ENCODE data around the gene BFSP2. TPM values are rescaled to one million over a fixed set of nuclear protein-coding genes. Genes with fewer than 3 reads are reported as not detected.
"Not testable (repeated sequence)": the region's sequence is repeated elsewhere in the genome, so short reads cannot be mapped to it uniquely, and the experiment has no call there.

BFSP2 gene
- total and polyA plus RNA-seq, 4 donors, result not detected

GRCh38 chr3:133515127-133515526 lies 115.3 kb downstream of the BFSP2 start:
- Histone ChIP-seq H3K4me3 (ENCODE audit: low read length in 2 of 2) (no peak overlapping the region), H3K36me3 (ENCODE audit: control insufficient read depth in 1 of 2, insufficient read depth in 2 of 2, low read length in 1 of 2) (no peaks in the 10 kb centered on the region), H3K9me3 (ENCODE audit: control insufficient read depth, low read length) (no peaks in the 10 kb centered on the region), H3K4me1 (ENCODE audit: control insufficient read depth in 1 of 2, insufficient read depth in 2 of 2, low read length in 2 of 2) (no peaks in the 10 kb centered on the region), H3K27ac (ENCODE audit: low read depth in 1 of 2, low read length in 2 of 2) (no peak overlapping the region), H3K27me3 (ENCODE audit: control insufficient read depth in 1 of 2, insufficient read depth in 2 of 2, low read length in 1 of 2) (no peaks in the 10 kb centered on the region)
- DNase-seq, result no peak
- 96 to 97% methylated on average over 1 of the region's 1 CpG for WGBS, 2 donors
- no peak for ATAC-seq (ENCODE audit: low FRiP score)
- intact Hi-C loops (cut with DNase I), result no loop called here

GRCh38 chr3:133520286-133520685 lies 120.4 kb downstream of the BFSP2 start:
- Histone ChIP-seq H3K4me1 (ENCODE audit: control insufficient read depth in 1 of 2, insufficient read depth in 2 of 2, low read length in 2 of 2) (no peaks in the 10 kb centered on the region), H3K27ac (ENCODE audit: low read depth in 1 of 2, low read length in 2 of 2) (no peak overlapping the region), H3K36me3 (ENCODE audit: control insufficient read depth in 1 of 2, insufficient read depth in 2 of 2, low read length in 1 of 2) (no peaks in the 10 kb centered on the region), H3K4me3 (ENCODE audit: low read length in 2 of 2) (no peak overlapping the region), H3K27me3 (ENCODE audit: control insufficient read depth in 1 of 2, insufficient read depth in 2 of 2, low read length in 1 of 2) (no peaks in the 10 kb centered on the region), H3K9me3 (ENCODE audit: control insufficient read depth, low read length) (no peaks in the 10 kb centered on the region)
- DNase-seq (no peak), ATAC-seq (ENCODE audit: low FRiP score) (no peak)
- intact Hi-C loops (cut with DNase I), result no loop called here

- H3K4me3 ChIP-seq (ENCODE audit: low read length in 2 of 2); ATAC-seq (ENCODE audit: low FRiP score); H3K9me3 ChIP-seq (ENCODE audit: control insufficient read depth, low read length); H3K27ac ChIP-seq (ENCODE audit: low read depth in 1 of 2, low read length in 2 of 2); H3K27me3 ChIP-seq (ENCODE audit: control insufficient read depth in 1 of 2, insufficient read depth in 2 of 2, low read length in 1 of 2); H3K4me1 ChIP-seq (ENCODE audit: control insufficient read depth in 1 of 2, insufficient read depth in 2 of 2, low read length in 2 of 2); DNase-seq; H3K36me3 ChIP-seq (ENCODE audit: control insufficient read depth in 1 of 2, insufficient read depth in 2 of 2, low read length in 1 of 2); intact Hi-C loops (cut with DNase I): not testable (repeated sequence)
- WGBS, 2 donors, result 88 to 92% methylated on average over 4 of the region's 4 CpGs
Measured at GRCh38 chr3:133520938-133521337, 121.1 kb downstream of the BFSP2 start.

GRCh38 chr3:133521946-133522345 lies 122.1 kb downstream of the BFSP2 start:
- H3K36me3 ChIP-seq (ENCODE audit: control insufficient read depth in 1 of 2, insufficient read depth in 2 of 2, low read length in 1 of 2), result no peaks in the 10 kb centered on the region
- no peaks in the 10 kb centered on the region for H3K27me3 ChIP-seq (ENCODE audit: control insufficient read depth in 1 of 2, insufficient read depth in 2 of 2, low read length in 1 of 2)
- 53 to 65% methylated on average over 5 of the region's 5 CpGs for WGBS, 2 donors
- intact Hi-C loops (cut with DNase I), result no loop called here
- no peak for ATAC-seq (ENCODE audit: low FRiP score)
- no peak overlapping the region for H3K27ac ChIP-seq (ENCODE audit: low read depth in 1 of 2, low read length in 2 of 2)
- no peaks in the 10 kb centered on the region for H3K9me3 ChIP-seq (ENCODE audit: control insufficient read depth, low read length)
- no peak overlapping the region for H3K4me3 ChIP-seq (ENCODE audit: low read length in 2 of 2)
- no peak for DNase-seq
- no peaks in the 10 kb centered on the region for H3K4me1 ChIP-seq (ENCODE audit: control insufficient read depth in 1 of 2, insufficient read depth in 2 of 2, low read length in 2 of 2)

- H3K4me3 ChIP-seq (ENCODE audit: low read length in 2 of 2); H3K27me3 ChIP-seq (ENCODE audit: control insufficient read depth in 1 of 2, insufficient read depth in 2 of 2, low read length in 1 of 2); ATAC-seq (ENCODE audit: low FRiP score); H3K36me3 ChIP-seq (ENCODE audit: control insufficient read depth in 1 of 2, insufficient read depth in 2 of 2, low read length in 1 of 2); H3K27ac ChIP-seq (ENCODE audit: low read depth in 1 of 2, low read length in 2 of 2); intact Hi-C loops (cut with DNase I); H3K4me1 ChIP-seq (ENCODE audit: control insufficient read depth in 1 of 2, insufficient read depth in 2 of 2, low read length in 2 of 2); DNase-seq; H3K9me3 ChIP-seq (ENCODE audit: control insufficient read depth, low read length): not testable (repeated sequence)
- WGBS, 2 donors, result 65 to 73% methylated on average over 3 of the region's 3 CpGs
Measured at GRCh38 chr3:133523758-133524157, 123.9 kb downstream of the BFSP2 start.

Other genes starting within 250 kb of the BFSP2 start
- gene CDV3, start 173.6 kb downstream of the BFSP2 start, total RNA-seq, result 100 to 1,000 TPM; 122 to 153 TPM
- gene CDV3, start 173.6 kb downstream of the BFSP2 start, polyA plus RNA-seq, result 10 to 100 TPM; 48.8 to 65.1 TPM

All from aorta (tissue), 5 donors.